AG20443 (cell line): ENCODE measurements around the gene CHRNA5.

Source experiments
- DNase-seq: peaks from one replicate; pipeline ENCODE4 v3.0.0; 2012; ENCODE audit warnings: low spot score, mixed read lengths

Gene CHRNA5

DNA sequence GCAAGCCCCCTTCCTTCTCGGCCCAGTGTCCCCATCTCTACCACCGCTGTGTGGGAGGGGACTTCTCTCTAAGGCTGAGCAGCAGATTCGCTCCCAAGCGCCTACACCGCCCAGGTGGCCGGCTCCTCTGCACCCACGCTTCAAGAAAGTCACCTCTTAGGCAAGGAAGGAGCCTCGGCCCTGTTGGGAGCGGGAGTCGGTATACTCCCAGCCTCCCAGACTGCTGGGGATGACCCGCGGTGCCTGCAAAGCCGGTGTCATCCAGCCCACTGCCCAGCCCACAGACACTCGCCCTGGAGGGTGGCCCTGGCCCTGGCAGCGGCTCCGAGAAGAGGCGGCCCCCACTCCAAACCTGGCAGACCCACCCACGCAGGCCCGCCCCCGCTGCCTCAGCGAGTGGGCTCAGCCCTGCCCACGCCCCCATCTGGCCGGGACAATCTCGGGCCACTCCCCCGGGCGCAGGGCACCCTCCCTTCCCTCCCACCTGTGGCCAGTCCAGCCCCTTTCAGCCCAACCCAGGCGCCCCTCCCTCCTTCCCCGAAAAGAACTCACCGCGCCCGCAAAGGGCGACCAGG, 75.3 kb downstream of the CHRNA5 start:
- DNase-seq = no peak

DNA sequence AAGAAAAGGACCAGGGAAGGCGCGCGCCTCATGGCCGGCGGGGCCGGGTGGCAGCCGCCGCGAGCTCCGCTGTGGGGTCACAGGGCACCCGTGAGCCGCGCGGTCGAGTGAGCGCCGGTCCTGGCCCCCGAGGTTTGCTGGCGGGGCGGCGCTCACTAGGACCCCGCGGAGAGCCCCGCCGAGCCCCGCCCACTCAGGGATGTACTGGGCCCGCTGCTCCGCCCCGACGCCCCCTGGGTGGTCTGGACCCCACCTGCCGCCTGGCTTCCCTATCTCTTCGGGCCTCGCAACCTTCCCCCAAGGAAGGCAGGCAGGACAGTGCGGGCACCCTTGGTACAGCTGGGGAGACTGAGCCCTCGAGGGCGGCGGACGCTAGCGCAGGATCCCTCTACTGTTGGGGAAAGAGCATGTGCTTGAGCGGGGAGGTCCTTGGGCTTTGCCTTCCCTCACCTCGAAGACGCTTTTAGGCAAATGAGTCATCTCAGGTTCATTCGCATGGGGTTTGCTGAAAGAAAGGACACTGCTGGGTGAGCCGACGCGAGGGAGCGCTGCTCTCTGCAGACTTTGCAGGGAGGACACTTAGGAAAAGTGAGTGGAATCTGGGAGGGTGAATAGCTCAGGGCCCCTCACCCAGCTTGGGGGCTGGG, 75.9 kb downstream of the CHRNA5 start, which contains the start of gene CHRNB4:
TSS of gene CHRNB4 (minus strand) at position 109 of the 647 bp plus-strand sequence. CDS start at position 32, 77 bp downstream.
- DNase-seq = peak; percentile 45

DNA sequence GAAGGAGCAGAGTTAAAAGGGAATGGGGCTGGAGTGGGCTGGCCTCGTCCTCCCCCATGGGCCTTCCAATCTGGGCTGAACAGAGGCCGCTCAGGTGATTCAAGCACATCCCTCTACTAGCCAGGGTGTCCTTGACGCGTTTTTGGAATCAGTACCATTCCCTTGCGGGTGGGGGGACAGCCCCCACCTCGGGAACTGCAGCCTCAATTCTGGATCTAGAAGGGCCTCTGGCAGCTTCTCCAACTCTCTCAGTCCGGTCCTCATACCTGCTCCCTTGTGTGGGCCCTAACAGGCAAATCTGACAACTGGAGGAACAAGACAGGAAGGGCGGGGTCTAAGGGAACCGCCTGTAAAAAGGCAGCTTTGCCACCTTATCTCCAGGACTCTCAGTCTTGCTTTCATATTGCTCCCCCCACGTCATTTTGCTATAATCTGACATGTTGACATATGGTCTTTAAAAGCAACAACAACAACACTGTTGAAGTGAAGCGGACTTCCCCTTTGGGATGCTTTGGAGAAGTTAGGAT, 76.5 kb downstream of the CHRNA5 start:
- DNase-seq = no peak

DNA sequence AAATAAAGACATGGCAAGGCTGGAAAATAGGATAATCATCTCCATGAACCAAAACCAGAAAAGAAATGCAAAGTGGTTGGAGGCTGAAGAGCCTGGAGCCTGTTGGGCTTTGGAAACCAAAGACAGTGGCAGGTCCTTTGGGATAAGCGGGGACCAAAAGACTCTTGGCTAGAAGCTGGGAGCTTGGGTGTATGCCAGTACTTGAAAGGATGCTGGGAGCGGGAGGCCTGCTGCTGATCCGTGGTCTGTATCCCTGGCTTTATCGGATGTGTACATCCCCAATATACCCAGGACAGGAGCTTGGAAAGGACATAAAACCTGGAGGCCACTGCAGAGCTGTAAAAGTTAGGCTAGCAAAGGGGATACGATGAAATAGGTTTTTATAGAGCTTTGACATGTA, 77.0 kb downstream of the CHRNA5 start:
- no peak for DNase-seq
